Neuronal stem cell (in vitro differentiated cells): ENCODE results near the gene CC2D2B.
"Not testable (repeated sequence)": the region's sequence is repeated elsewhere in the genome, so short reads cannot be mapped to it uniquely, and the experiment has no call there.

Experiments
- DNase-seq: peaks from one replicate; pipeline ENCODE4 v3.0.0-alpha.2; 2013; ENCODE audit warnings: low spot score
- H2AFZ ChIP-seq: one replicate; pipeline ENCODE4 v1.6.1; 2013; ENCODE audit warnings: mild to moderate bottlenecking, low read length, inconsistent platforms
- H2AK5ac ChIP-seq: 2 replicates; pipeline ENCODE4 v1.6.1; 2013; ENCODE audit warnings: low read depth, mild to moderate bottlenecking, inconsistent platforms, low read length, moderate library complexity, mixed read lengths
- H2BK120ac ChIP-seq: 2 replicates; pipeline ENCODE4 v1.6.1; 2013; ENCODE audit warnings: low read depth, mild to moderate bottlenecking, inconsistent platforms, low read length, moderate library complexity, mixed read lengths
- H2BK12ac ChIP-seq: one replicate; pipeline ENCODE4 v1.6.1; 2013; ENCODE audit warnings: low read length, inconsistent platforms
- H2BK15ac ChIP-seq: 2 replicates; pipeline ENCODE4 v1.6.1; 2013; ENCODE audit warnings: mild to moderate bottlenecking, low read length, inconsistent platforms, mixed read lengths
- H2BK5ac ChIP-seq: one replicate; pipeline ENCODE4 v1.6.1; 2013; ENCODE audit warnings: inconsistent platforms, mild to moderate bottlenecking, low read length, moderate library complexity
- H3K14ac ChIP-seq: one replicate; pipeline ENCODE4 v1.6.1; 2013; ENCODE audit warnings: low read length, inconsistent platforms
- H3K18ac ChIP-seq: 2 replicates; pipeline ENCODE4 v1.6.1; 2013; ENCODE audit warnings: low read length, inconsistent platforms
- H3K23ac ChIP-seq: 2 replicates; pipeline ENCODE4 v1.6.1; 2013; ENCODE audit warnings: low read depth, mild to moderate bottlenecking, mixed read lengths, low read length, inconsistent platforms; ENCODE audit not compliant: poor library complexity
- H3K27ac ChIP-seq: replicated peaks from 3 replicates; pipeline ENCODE4 v1.5.1; 2013; ENCODE audit warnings: low read length, inconsistent platforms
- H3K27me3 ChIP-seq, 3 experiments: 2 replicates each; pipeline ENCODE4 v1.6.1; 2013; ENCODE audit warnings: low read length in 3 of 3, mild to moderate bottlenecking in 2 of 3, inconsistent platforms in 1 of 3, low read depth in 1 of 3, mixed read lengths in 1 of 3, moderate library complexity in 1 of 3; ENCODE audit not compliant: control insufficient read depth in 3 of 3, insufficient read depth in 3 of 3
- H3K36me3 ChIP-seq, 2 donors: replicated peaks in 1 of 2; 2 replicates each; pipeline ENCODE4 v1.6.1; 2013; ENCODE audit warnings: low read length in 2 of 2; ENCODE audit not compliant: control insufficient read depth in 2 of 2, insufficient read depth in 2 of 2
- H3K4ac ChIP-seq: 2 replicates; pipeline ENCODE4 v1.6.1; 2013; ENCODE audit warnings: inconsistent platforms, mild to moderate bottlenecking, low read length, moderate library complexity
- H3K4me1 ChIP-seq, 2 donors: 1 replicate in 1 of 2; 2 replicates in 1 of 2; pipeline ENCODE4 v1.6.1; 2013; ENCODE audit warnings: low read length in 2 of 2, low read depth in 1 of 2; ENCODE audit not compliant: control insufficient read depth in 2 of 2, insufficient read depth in 1 of 2
- H3K4me2 ChIP-seq: one replicate; pipeline ENCODE4 v1.6.1; 2013; ENCODE audit warnings: mild to moderate bottlenecking, low read length, inconsistent platforms; ENCODE audit not compliant: insufficient read depth, poor library complexity, severe bottlenecking
- H3K4me3 ChIP-seq, 2 donors: 2 replicates each; pipeline ENCODE4 v1.5.1; 2013; ENCODE audit warnings: low read length in 2 of 2, mild to moderate bottlenecking in 2 of 2, inconsistent platforms in 1 of 2, moderate library complexity in 1 of 2
- H3K79me1 ChIP-seq: one replicate; pipeline ENCODE4 v1.6.1; 2013; ENCODE audit warnings: low read depth, mild to moderate bottlenecking, inconsistent platforms, low read length, moderate library complexity
- H3K9ac ChIP-seq: one replicate; pipeline ENCODE4 v1.6.1; 2013; ENCODE audit warnings: mild to moderate bottlenecking, low read depth, low read length, inconsistent platforms; ENCODE audit not compliant: poor library complexity
- H3K9me3 ChIP-seq, 2 donors: replicated peaks in 1 of 2; 2 replicates each; pipeline versions ENCODE3 to v1.6.1; 2013; ENCODE audit warnings: low read length in 2 of 2, mild to moderate bottlenecking in 2 of 2, inconsistent platforms in 1 of 2, low read depth in 1 of 2, mixed read lengths in 1 of 2, moderate library complexity in 1 of 2; ENCODE audit not compliant: control insufficient read depth in 2 of 2, insufficient read depth in 1 of 2
- H4K8ac ChIP-seq: one replicate; pipeline ENCODE4 v1.6.1; 2013; ENCODE audit warnings: low read depth, mild to moderate bottlenecking, inconsistent platforms, low read length, moderate library complexity
- H4K91ac ChIP-seq: one replicate; pipeline ENCODE4 v1.6.1; 2013; ENCODE audit warnings: low read length, low read depth, mild to moderate bottlenecking, inconsistent platforms; ENCODE audit not compliant: poor library complexity
- WGBS, 2 donors: extraction: QIAGEN DNeasy Blood & Tissue Kit; methylation state at CpG; one replicate each; pipeline ENCODE4 v1.1.7; 2013; ENCODE audit warnings: missing lambda C conversion rate in 2 of 2, mixed read lengths in 1 of 2; ENCODE audit not compliant: insufficient read length in 2 of 2, insufficient replicate concordance in 1 of 2; ENCODE audit errors: extremely low coverage in 2 of 2; 5-methylcytosine and 5-hydroxymethylcytosine counted together

CC2D2B gene

DNA sequence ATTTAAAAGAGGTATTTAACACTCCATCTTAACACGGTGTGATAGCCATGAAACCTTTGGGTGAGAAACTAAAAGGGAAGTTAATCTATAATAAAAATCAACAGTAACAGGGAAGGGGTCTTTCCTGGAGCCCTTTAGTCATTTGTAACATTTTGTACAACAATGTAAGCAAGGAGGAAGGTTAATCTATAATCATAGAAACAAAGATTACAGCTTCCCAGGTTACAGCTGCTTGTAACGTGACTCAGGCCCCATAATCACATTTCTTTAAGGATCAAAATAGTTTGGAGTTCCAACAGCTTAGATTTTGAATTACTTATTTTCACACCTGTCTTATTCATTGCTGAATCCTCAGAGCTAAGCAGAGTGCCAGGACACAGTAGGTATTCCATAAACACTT is 17.9 kb upstream of the CC2D2B start:
- Histone ChIP-seq H3K4me2 (no peak overlapping the region), H3K9me3 (no peaks in the 10 kb centered on the region), H3K79me1 (no peaks in the 10 kb centered on the region), H2BK12ac (no peak overlapping the region), H3K27me3 (no peaks in the 10 kb centered on the region), H3K36me3 (peaks cover 2 to 8% of the 10 kb centered on the region in 2 donors), H2BK15ac (no peak overlapping the region), H3K4ac (no peak overlapping the region), H3K14ac (no peak overlapping the region), H2BK5ac (no peak overlapping the region), H3K18ac (no peak overlapping the region), H3K4me1 (no peaks in the 10 kb centered on the region), H2AK5ac (no peak overlapping the region), H2BK120ac (no peak overlapping the region), H4K8ac (no peak overlapping the region), H3K9ac (no peak overlapping the region), H2AFZ (no peak overlapping the region), H3K4me3 (no peak overlapping the region), H3K23ac (no peak overlapping the region), H3K27ac (no peak overlapping the region), H4K91ac (no peak overlapping the region)
- DNase-seq: no peak
- no CpG with 5 or more reads among the region's 2 CpGs for WGBS, 2 donors

DNA sequence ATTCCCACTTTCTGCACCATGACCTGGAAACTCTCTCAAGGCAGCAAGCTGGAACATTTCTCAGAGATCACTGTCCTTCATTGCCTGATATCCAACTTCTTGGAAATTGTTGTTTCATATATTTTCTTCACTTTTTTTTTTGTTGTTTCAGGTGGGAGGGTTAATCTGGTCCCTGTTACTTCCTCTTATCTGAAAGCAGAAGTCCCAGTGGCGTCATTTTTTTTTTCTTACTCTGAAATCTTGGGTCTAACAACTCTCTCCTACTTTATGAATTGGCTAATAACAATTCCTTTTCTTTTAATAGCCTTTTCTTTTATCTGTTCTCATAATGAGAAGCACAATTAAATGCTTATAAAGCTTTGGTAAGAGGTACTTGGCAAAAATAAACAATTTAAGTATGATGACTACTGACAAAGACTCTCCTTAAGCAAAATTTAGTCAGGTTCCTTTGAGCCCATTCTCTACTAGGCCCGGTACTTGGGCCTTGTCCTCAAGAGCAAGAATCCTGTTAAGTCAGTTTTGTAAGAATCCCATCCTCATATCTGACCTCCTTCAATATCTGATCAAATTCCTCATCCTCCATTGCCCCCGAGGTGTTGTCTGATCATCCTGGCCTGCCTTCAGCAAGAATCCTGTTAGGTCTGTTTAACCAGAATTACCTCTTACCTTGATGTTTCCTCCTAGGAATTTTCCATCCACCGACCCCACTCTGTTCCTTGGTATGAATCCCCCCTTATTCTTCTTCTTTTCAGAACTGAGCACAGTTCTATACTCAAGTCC is 11.5 kb upstream of the CC2D2B start:
- no peaks in the 10 kb centered on the region for H3K79me1 ChIP-seq
- H3K14ac ChIP-seq: no peak overlapping the region
- H2BK120ac ChIP-seq: no peak overlapping the region
- no peak overlapping the region for H2AK5ac ChIP-seq
- no CpG with 5 or more reads among the region's 4 CpGs for WGBS, 2 donors
- H3K9ac ChIP-seq: no peak overlapping the region
- no peak overlapping the region for H3K4ac ChIP-seq
- no peaks in the 10 kb centered on the region for H3K27me3 ChIP-seq
- H3K4me2 ChIP-seq: no peak overlapping the region
- no peak overlapping the region for H3K23ac ChIP-seq
- no peak overlapping the region for H2BK5ac ChIP-seq
- H3K27ac ChIP-seq: no peak overlapping the region
- H3K9me3 ChIP-seq: no peaks in the 10 kb centered on the region
- H2BK12ac ChIP-seq: no peak overlapping the region
- no peak overlapping the region for H2AFZ ChIP-seq
- no peak overlapping the region for H3K4me3 ChIP-seq
- H2BK15ac ChIP-seq: no peak overlapping the region
- no peak overlapping the region for H4K91ac ChIP-seq
- H3K18ac ChIP-seq: no peak overlapping the region
- H3K4me1 ChIP-seq: no peaks in the 10 kb centered on the region
- DNase-seq: no peak
- no peak overlapping the region for H4K8ac ChIP-seq
- H3K36me3 ChIP-seq: peaks cover 0 to 51% of the 10 kb centered on the region in 2 donors

GRCh38 chr10:95905897-95906580 is 1.7 kb upstream of the CC2D2B start:
- no CpG with 5 or more reads among the region's 12 CpGs for WGBS, 2 donors
- not testable (repeated sequence) for H3K9ac ChIP-seq

GRCh38 chr10:95906677-95907455 is 909 bp upstream of the CC2D2B start:
- no peak overlapping the region for H4K8ac ChIP-seq
- no peak overlapping the region for H3K9ac ChIP-seq
- peaks cover 0 to 4% (median 0%) of the 10 kb centered on the region in 3 experiments for H3K27me3 ChIP-seq
- H4K91ac ChIP-seq: no peak overlapping the region
- H3K27ac ChIP-seq: no peak overlapping the region
- no peak overlapping the region for H3K23ac ChIP-seq
- peak overlapping the region; percentile 63 for H3K4me2 ChIP-seq
- H3K36me3 ChIP-seq: peaks cover 8 to 29% of the 10 kb centered on the region in 2 donors
- H2BK15ac ChIP-seq: no peak overlapping the region
- no peaks in the 10 kb centered on the region for H3K79me1 ChIP-seq
- H3K4me1 ChIP-seq: peaks cover 0 to 2% of the 10 kb centered on the region in 2 donors
- H3K4me3 ChIP-seq: peak overlapping the region; percentile 92 to 96
- H2BK5ac ChIP-seq: no peak overlapping the region
- H2AFZ ChIP-seq: peak overlapping the region; percentile 99
- H3K14ac ChIP-seq: no peak overlapping the region
- DNase-seq: peak; percentile 11
- H2AK5ac ChIP-seq: no peak overlapping the region
- WGBS, 2 donors: no CpG with 5 or more reads among the region's 22 CpGs
- H2BK120ac ChIP-seq: no peak overlapping the region
- H3K18ac ChIP-seq: no peak overlapping the region
- H2BK12ac ChIP-seq: no peak overlapping the region
- no peak overlapping the region for H3K4ac ChIP-seq
- peaks cover 0 to 1% of the 10 kb centered on the region in 2 donors for H3K9me3 ChIP-seq

More at GRCh38 chr10:95905897-95906580, 1.7 kb upstream of the CC2D2B start:
- H2BK5ac ChIP-seq, H2BK15ac ChIP-seq, H2AFZ ChIP-seq, DNase-seq, H3K14ac ChIP-seq, H3K27ac ChIP-seq, H3K23ac ChIP-seq, H4K8ac ChIP-seq, H3K4me1 ChIP-seq, H3K4me3 ChIP-seq, H2AK5ac ChIP-seq, H2BK120ac ChIP-seq, H3K4ac ChIP-seq, H4K91ac ChIP-seq, H3K79me1 ChIP-seq, H3K18ac ChIP-seq, H3K9me3 ChIP-seq, H3K4me2 ChIP-seq, H2BK12ac ChIP-seq, H3K27me3 ChIP-seq: not testable (repeated sequence)
- peaks cover 9 to 36% of the 10 kb centered on the region in 2 donors for H3K36me3 ChIP-seq
